ENCODE measurements around the gene CFHR5. TPM values are rescaled to one million over a fixed set of nuclear protein-coding genes. Genes with fewer than 3 reads are reported as not detected.

CFHR5 gene
- not detected for total RNA-seq

DNA sequence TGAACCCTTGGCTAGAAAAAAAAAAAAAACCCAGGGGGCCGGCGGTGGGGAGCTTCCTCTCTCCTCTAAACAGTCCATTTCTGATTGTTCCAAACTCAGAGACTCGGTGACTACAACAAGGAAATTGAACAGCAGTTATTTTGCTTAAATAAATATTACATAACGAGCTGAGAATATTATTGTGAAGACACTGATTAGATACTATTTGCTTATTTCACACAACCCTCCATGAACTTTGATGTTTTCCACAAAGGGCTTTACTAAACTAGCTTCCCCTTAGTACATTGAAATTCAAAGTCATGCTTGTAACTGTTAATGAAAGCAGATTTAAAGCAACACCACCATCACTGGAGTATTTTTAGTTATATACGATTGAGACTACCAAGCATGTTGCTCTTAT, at the start of gene CFHR5:
CFHR5 (plus strand) TSS at position 279 of the 400 bp plus-strand sequence; CDS start at position 388, 109 bp downstream.

DNA sequence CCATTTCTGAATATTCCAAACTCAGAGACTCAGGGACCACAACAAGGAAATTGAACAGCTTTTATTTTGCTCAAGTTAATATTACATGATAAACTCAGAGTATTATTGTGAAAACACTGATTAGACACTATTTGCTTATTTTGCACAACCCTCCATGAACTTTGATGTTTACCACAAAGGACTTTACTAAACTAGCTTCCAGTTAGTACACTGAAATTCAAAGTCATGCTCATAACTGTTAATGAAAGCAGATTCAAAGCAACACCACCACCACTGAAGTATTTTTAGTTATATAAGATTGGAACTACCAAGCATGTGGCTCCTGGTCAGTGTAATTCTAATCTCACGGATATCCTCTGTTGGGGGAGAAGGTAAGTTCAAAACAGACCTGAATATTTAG, 33.8 kb upstream of the CFHR5 start, which contains the start of gene CFHR2:
CFHR2 (plus strand) TSS at position 171 of the 400 bp plus-strand sequence; CDS start at position 314, 143 bp downstream.

Small RNA genes within 50 kb of the gene (small RNA-seq; reads per million reads assigned to genes)
- gene AL139418.1 (ENCODE audit: low replicate concordance) = not detected

Other genes starting within 250 kb of the CFHR5 start
- gene CFHR3, start 202.7 kb upstream of the CFHR5 start, total RNA-seq = 0.23 TPM
- gene CFHR1, start 157.8 kb upstream of the CFHR5 start, total RNA-seq = not detected
- gene CFHR4, start 89.5 kb upstream of the CFHR5 start, total RNA-seq = not detected
- not detected for gene CFHR2, start 33.8 kb upstream of the CFHR5 start, total RNA-seq
- gene F13B, start 89.7 kb downstream of the CFHR5 start, total RNA-seq = not detected
- gene ASPM, start 169.1 kb downstream of the CFHR5 start, total RNA-seq = 12.7 TPM
- gene ZBTB41, start 223.7 kb downstream of the CFHR5 start, total RNA-seq = 17.5 TPM